Amygdala (tissue), 56 donors: Measurements from ENCODE around the gene ALKBH6.
A peak's percentile ranks its signal among the peaks of the same experiment; 100 is the strongest.

ENCODE experiments used
- DNase-seq, 56 donors: peaks; one replicate each; lab custom pipeline; 2025; lab: John Stamatoyannopoulos, UW

Gene ALKBH6

GRCh38 chr19:35973487-35973886 lies 40.5 kb downstream of the ALKBH6 start:
- DNase-seq: peak in 2 of 56 donors; percentile 18 to 30

GRCh38 chr19:35966771-35967170 lies 47.2 kb downstream of the ALKBH6 start:
- no peak for DNase-seq

GRCh38 chr19:35963514-35963913 lies 50.5 kb downstream of the ALKBH6 start:
- DNase-seq: peak in 3 of 56 donors; percentile 7 to 14 (median 8)

GRCh38 chr19:35960432-35960972 lies 53.5 kb downstream of the ALKBH6 start:
- no peak for DNase-seq

GRCh38 chr19:35959968-35960320 lies 54.1 kb downstream of the ALKBH6 start:
- DNase-seq: no peak
